Measurements from ENCODE around the gene NONO.
"Not testable (repeated sequence)": the region's sequence is repeated elsewhere in the genome, so short reads cannot be mapped to it uniquely, and the experiment has no call there.

The NONO gene
- 397 to 630 (median 471) reads per million in 3 experiments for total RNA-seq

GRCh38 chrX:71283403-71284143 is at the start of gene NONO:
TSS of gene NONO (plus strand) at chrX:71283635. CDS start at chrX:71290638, 7,003 bp downstream.
- peak; percentile 91 for DNase-seq

- no peak for DNase-seq
Measured at GRCh38 chrX:71235482-71235881, 48.0 kb upstream of the NONO start.

GRCh38 chrX:71236836-71237235 is 46.6 kb upstream of the NONO start:
- DNase-seq = no peak

GRCh38 chrX:71239781-71240180 is 43.7 kb upstream of the NONO start:
- no peak for DNase-seq

GRCh38 chrX:71241301-71241700 is 42.1 kb upstream of the NONO start:
- no peak for DNase-seq

GRCh38 chrX:71244359-71245128 is 38.9 kb upstream of the NONO start:
- DNase-seq = no peak

- no peak for DNase-seq
Measured at GRCh38 chrX:71245159-71245558, 38.3 kb upstream of the NONO start.

- no peak for DNase-seq
Measured at GRCh38 chrX:71250841-71251240, 32.6 kb upstream of the NONO start.

GRCh38 chrX:71251466-71251973 is 31.9 kb upstream of the NONO start:
- DNase-seq = no peak

- DNase-seq = no peak
Measured at GRCh38 chrX:71252221-71252620, 31.2 kb upstream of the NONO start.

- DNase-seq = no peak
Measured at GRCh38 chrX:71253253-71254091, 30.0 kb upstream of the NONO start.

GRCh38 chrX:71254092-71254963 is 29.1 kb upstream of the NONO start, which contains the start of gene ZMYM3:
TSS of gene ZMYM3 (minus strand) at chrX:71254140. CDS start at chrX:71253255, 885 bp downstream.
- peak; percentile 75 for DNase-seq

- no peak for DNase-seq
Measured at GRCh38 chrX:71256051-71256450, 27.4 kb upstream of the NONO start.

- DNase-seq = no peak
Measured at GRCh38 chrX:71256856-71257255, 26.6 kb upstream of the NONO start.

- DNase-seq = not testable (repeated sequence)
Measured at GRCh38 chrX:71268624-71269023, 14.8 kb upstream of the NONO start.

GRCh38 chrX:71269801-71270395 is 13.5 kb upstream of the NONO start:
- DNase-seq = no peak

- not testable (repeated sequence) for DNase-seq
Measured at GRCh38 chrX:71272313-71272712, 11.1 kb upstream of the NONO start.

- not testable (repeated sequence) for DNase-seq
Measured at GRCh38 chrX:71281300-71281699, 2.1 kb upstream of the NONO start.

GRCh38 chrX:71282514-71283402 is 677 bp upstream of the NONO start:
- peak; percentile 49 for DNase-seq

GRCh38 chrX:71285929-71286328 is 2.5 kb downstream of the NONO start:
- no peak for DNase-seq
